ENCODE measurements around the gene PACS2.

PACS2 gene

GRCh38 chr14:105386581-105387529 lies 72.3 kb downstream of the PACS2 start:
- DNase-seq (ENCODE audit: low spot score): no peak

DNA sequence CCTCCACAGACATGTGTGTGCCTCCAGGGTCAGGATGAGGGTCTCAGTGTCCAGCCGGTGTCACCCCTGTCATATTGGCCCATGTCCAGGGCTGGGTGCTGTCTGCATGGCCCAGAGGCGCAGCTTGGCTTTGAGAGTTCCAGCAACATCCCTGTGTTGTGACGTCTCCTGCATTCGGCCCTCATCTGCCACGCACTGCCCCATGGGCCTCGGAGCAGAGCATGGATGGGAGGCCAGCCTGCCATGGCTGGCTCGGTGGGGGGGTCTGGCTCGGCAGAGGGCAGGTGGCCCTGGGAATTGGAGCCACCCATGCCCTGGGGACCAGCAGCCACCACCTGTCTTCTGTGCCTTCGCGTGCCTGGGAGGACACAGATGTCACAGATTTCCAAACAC lies 73.0 kb downstream of the PACS2 start:
- peak; percentile 67 for DNase-seq (ENCODE audit: low spot score)

DNA sequence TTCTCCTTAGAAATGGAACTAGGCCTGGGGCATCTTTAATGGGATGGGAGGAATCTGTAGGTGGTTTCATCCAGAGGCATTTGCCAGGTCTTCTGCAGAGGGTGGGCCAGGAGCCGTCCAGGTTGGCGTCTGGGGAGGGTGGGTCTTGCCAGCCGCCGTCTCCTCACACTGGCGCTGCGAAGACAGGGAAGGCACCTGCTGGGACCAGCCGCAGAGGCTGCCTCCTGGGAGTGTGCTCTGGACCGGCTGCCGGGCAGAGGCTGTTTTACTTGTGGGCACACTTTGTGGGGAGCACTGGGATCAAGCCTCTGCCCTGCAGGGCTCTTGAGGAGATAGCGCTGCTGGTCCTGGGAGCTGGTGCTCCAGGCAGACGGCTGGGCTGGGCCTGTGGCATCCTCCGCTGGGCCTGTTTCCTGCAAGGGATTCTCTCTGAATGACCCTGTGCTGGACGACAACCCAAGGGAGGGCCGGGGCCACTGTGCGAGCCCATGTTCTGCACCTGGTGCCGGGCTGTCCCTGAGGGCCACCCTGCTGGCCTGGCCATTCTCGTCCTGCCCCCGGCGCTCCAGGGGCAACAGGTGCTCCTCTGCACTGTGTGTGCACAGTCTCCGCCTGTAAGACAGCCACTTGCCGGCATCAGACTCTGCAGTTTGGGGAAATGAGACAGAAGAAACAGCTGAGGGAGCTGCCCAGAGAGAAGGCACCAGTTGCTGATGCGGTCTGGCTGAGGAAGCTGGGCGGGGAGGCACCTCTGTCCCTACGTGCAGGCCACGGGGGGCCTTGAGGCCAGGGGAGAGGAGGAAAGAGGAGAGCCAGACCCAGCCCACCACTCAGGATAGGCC lies 73.8 kb downstream of the PACS2 start:
- DNase-seq (ENCODE audit: low spot score): no peak

DNA sequence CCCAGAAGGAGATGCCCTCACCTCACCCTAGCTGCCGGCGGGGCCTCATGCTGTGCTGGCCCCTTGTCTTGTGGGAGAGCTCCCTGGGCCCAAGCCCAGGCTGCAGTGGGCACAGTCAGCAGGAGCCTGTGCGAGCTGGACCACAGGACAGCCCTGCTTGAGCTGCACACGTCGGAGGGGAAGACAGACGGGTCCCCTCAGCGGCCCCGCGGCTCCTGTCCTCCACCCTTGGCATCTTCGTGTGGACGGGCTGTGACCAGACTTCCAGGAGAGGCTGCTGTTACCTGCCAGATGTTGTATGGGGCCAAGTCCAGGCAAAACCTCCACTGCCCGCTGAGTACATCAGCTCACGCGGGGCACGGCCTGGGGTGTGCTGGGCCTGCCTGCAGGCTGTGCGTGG lies 74.4 kb downstream of the PACS2 start:
- no peak for DNase-seq (ENCODE audit: low spot score)

GRCh38 chr14:105389534-105389933 lies 75.0 kb downstream of the PACS2 start:
- DNase-seq (ENCODE audit: low spot score): no peak

- no peak for DNase-seq (ENCODE audit: low spot score)
Measured at GRCh38 chr14:105389976-105390848, 75.7 kb downstream of the PACS2 start.

- no peak for DNase-seq (ENCODE audit: low spot score)
Measured at GRCh38 chr14:105390849-105391500, 76.4 kb downstream of the PACS2 start.

DNA sequence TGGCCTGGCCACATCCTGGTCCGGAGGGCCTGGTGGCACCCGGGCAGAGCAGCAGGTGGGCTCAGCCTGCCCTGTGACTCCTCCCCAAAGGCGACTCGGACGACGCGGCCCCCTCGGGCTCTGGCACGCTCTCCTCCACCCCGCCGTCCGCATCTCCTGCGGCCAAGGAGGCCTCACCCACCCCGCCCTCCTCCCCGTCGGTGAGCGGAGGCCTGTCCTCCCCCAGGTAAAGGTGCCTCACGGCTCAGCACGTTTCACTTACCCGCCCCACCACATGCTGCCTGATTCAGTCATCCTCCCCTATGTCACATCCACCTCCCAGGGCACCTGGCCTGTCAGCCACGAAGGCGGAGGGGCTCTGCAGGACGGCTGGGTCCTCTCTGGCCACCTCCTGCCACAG lies 77.0 kb downstream of the PACS2 start:
- DNase-seq (ENCODE audit: low spot score): no peak

DNA sequence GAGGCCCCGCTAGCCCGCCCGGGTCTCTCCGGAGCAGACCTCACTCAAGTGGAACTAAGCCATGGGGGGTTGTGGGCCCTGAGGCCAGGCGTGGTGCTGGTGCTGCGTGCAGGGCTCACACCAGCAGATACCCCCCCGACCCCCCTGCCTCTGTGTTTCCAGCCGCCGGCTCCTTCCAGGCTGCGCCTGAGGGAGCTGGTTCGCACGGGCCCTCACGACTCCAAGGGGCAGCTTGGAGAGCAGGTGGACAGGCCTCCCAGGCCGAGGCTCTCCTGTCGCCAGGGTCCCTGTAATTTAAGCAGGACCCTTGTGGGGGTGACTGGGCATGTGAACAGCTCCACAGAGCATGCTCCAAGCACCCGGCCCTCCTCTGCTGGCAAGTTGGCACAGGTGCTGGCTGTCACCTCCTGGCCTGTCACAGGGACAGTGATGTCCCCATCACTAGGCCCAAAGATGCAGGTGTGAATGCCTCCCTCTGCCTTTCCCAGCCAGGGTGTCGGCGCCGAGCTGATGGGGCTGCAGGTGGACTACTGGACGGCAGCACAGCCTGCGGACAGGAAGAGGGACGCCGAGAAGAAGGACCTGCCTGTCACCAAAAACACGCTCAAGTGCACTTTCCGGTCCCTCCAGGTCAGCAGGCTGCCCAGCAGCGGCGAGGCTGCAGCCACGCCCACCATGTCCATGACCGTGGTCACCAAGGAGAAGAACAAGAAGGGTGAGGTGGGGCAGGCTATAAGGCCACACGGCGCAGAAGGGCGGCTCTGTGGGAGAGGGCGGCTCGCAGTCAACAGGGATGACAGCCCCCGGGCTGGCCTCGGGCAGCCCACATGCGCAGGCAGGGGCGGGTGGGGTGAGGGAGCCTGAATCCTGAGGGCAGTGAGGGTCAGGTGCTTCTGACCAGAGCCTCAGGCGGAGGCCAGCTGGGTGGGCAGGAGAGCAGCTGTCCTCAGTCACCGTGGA lies 77.9 kb downstream of the PACS2 start:
- DNase-seq (ENCODE audit: low spot score): no peak

- no peak for DNase-seq (ENCODE audit: low spot score)
Measured at GRCh38 chr14:105393151-105393550, 78.6 kb downstream of the PACS2 start.

GRCh38 chr14:105394714-105395537 lies 80.4 kb downstream of the PACS2 start:
- DNase-seq (ENCODE audit: low spot score): no peak

DNA sequence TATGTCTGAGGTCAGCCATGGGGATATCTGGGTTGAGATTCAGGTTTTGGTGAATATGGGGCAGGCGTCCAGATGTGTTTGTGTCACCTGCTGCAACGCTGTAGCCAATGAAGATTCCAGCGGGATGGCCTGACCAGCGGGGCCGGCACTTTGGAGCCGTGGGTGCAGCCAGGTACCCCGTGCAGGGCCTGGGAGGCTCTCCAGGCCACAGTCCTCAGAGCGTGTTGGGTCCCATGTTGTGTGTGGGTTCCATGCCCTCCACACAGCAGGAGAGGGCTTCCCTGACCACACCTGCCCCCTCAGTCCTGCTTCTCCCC lies 80.9 kb downstream of the PACS2 start:
- DNase-seq (ENCODE audit: low spot score): no peak

DNA sequence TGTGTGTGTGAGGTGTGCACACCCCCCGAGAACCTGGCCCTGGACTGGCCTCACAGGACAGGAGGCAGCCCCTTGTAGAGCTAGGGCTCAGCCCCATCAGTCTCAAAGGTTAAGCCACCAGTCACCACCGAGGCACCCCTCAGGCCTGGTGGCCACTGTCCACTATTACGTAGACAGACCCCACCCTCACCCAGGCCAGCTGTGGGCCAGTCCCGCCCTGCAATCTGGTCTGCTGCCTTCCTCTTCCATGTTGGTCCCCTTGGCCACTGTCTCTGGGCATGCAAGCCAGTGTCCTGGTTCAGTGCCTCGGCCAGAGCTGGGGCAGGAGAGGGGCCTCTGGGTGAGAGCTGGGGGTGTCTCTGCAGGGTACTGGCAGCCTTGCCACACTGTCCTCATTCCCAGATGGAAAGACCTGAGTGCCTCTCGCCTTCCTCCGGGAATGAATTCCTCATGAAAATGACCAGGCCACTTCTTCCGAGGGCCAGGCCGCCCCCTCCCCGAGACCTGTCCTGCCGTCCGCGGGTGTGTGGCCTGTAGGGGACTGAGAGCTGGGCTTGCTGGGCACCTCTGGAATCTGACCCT lies 82.9 kb downstream of the PACS2 start:
- no peak for DNase-seq (ENCODE audit: low spot score)

- peak; percentile 97 for DNase-seq (ENCODE audit: low spot score)
Measured at GRCh38 chr14:105398044-105398725, 83.6 kb downstream of the PACS2 start, which contains the start of gene TEX22. Gene TEX22, plus strand, starts transcription at chr14:105398538. Its CDS starts 803 bp downstream, at chr14:105399341.

DNA sequence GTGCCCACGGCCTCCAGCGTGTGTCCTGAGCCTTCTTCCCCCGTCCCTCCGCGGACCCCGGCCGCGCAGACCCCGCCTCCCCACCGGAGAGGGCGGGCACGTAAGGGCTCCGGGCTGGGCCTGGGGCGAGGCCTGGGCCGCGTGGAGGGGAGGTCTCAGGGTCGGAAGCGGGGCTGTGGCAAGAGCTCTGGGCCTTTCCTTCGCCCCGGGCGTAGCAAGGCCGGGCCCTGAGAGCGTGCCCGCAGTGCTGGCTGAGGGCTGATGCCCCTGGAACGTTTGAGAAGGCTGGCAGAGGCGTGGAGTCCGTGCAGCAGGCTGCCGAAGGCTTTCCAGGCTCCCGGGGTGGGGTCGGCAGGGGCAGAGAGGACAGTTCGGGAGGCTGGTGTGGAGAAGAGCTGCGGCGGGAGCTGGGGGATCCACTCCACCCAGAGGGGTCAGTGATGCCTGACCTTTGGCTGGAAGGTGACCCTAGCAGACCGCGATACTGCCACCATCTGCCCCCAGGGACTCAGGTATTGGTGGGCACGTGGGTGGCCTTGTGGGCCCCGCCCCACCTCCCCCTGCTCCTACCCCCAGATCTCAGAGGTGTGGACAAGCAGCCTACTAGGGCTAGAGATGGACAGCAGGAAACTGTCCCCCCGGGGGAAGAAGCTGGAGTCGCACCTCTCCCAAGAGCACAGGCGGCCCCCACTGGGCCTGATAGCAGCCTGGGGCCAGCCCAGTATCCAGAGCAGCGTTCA lies 84.3 kb downstream of the PACS2 start:
- no peak for DNase-seq (ENCODE audit: low spot score)

DNA sequence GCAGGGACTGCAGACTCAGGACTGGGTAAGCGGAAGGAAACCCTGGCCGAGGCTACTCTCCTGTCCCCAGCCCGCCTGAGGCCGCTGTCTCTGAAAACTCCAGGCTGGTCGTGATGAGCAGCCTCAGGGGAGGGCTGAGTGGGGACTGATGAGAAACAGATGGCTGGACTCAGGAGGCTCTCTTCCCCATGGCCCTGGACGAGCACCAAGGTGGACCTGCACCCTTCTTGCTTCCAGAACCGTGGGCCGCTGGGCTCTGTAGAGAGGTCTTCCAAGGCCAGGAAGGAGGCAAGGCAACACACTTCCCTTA lies 84.9 kb downstream of the PACS2 start:
- no peak for DNase-seq (ENCODE audit: low spot score)

GRCh38 chr14:105400016-105400415 lies 85.5 kb downstream of the PACS2 start:
- no peak for DNase-seq (ENCODE audit: low spot score)

DNA sequence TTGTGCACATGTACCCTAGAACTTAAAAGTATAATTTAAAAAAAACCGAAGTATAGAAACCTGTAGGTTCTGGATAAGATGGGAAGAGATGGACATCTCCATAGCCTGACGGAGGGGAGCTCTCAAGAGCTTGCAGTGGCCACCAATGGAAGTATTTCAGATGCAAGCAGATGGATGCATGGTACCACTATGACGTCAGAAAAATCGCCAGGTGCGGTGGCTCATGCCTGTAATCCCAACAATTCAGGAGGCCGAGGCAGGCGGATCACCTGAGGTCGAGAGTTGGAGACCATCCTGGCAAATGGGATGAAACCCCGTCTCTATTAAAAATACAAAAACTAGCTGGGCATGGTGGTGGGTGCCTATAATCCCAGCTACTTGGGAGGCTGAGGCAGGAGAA lies 87.2 kb downstream of the PACS2 start:
- DNase-seq (ENCODE audit: low spot score): no peak
